ENCODE measurements around the gene CSF2RB. TPM values are rescaled to one million over a fixed set of nuclear protein-coding genes. Genes with fewer than 3 reads are reported as not detected.
A peak's percentile ranks its signal among the peaks of the same experiment; 100 is the strongest.

Gene CSF2RB
- total and polyA plus RNA-seq, 3 experiments from 2014 or later, result 0.09 to 0.20 (median 0.13) TPM

DNA sequence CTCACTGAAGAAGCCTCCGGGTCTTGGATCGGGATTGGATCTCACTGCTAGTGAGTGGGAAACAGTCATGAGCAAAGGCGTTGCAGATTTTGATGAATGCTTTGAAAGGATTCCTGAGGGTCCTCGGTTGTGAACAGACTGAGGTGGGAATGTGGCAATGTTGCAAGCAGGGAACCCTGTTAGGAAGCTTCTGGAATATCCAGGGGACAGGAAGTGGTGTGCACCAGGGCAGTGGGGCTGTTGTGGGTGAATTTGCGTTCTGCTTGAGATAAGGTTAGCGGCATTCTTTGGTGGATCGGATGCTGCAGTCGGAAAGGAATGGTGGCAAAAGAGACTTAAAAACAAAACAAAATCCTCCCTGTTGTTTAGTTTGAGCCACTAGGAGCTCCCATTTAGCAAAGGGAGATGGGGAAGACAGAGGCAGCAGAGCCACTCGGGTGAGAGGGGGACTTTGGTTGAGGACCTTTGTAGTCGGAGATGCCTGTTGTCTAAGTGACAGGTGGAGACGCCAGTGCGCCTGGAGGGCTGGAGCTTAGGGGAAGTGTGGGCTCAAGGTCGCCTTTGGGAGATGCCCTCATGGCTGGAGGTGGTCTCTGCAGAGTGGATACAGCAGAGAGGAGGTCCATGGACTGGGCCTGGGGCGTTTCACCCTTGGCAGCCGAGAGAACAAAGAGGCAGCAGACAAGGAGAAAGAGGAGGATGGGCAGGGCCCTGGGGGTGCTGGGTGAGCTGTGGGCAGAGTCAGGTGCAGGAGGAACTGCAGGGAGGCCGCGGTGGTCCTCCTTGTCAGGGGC, 37.6 kb downstream of the CSF2RB start:
- DNase-seq, result no peak
- H3K4me1 Mint-ChIP-seq, result no peaks in the 10 kb centered on the region
- H3K27ac Mint-ChIP-seq, result peak overlapping the region in 1 of 8 donors; percentile 95
- no peak overlapping the region for H3K4me3 Mint-ChIP-seq
- H3K36me3 Mint-ChIP-seq, result no peaks in the 10 kb centered on the region
- Histone ChIP-seq H3K9me3 (ENCODE audit: low read length) (no peaks in the 10 kb centered on the region), H3K27me3 (ENCODE audit: insufficient read depth, low read length, poor library complexity, severe bottlenecking) (no peaks in the 10 kb centered on the region), H3K4me3 (ENCODE audit: low read length) (no peak overlapping the region), H3K4me1 (ENCODE audit: insufficient read depth, low read length) (no peaks in the 10 kb centered on the region), H3K36me3 (ENCODE audit: insufficient read depth, low read length) (no peaks in the 10 kb centered on the region), H3K27ac (ENCODE audit: low read depth, low read length) (no peak overlapping the region)
- ChIA-PET CTCF (no interaction called here), POLR2A (no interaction called here)
- H3K9me3 Mint-ChIP-seq, result no peaks in the 10 kb centered on the region
- peaks cover 12 to 29% of the 10 kb centered on the region in 2 donors for H3K27me3 Mint-ChIP-seq

DNA sequence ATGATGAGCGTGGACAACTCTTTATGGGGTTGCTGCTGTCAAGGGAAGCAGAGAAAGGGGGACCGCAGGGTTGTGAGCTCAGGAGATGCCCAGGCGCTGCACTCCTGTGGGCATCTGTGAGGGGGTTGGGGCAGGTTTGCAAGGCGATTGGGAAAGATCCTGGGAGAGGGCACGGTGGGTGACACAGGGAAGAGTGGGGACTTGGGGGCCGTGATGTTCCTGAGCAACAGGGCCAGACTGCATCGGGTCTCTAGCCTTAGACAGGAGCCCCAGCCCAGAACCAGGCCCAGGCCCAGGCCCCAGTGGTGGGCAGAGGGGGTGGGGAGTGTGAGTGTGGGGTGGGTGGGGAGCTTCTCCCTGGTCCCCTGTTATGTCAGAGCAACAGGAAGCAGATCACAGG, 38.3 kb downstream of the CSF2RB start:
- Histone ChIP-seq H3K4me3 (ENCODE audit: low read length) (no peak overlapping the region), H3K36me3 (ENCODE audit: insufficient read depth, low read length) (no peaks in the 10 kb centered on the region), H3K9me3 (ENCODE audit: low read length) (no peaks in the 10 kb centered on the region), H3K27me3 (ENCODE audit: insufficient read depth, low read length, poor library complexity, severe bottlenecking) (no peaks in the 10 kb centered on the region), H3K4me1 (ENCODE audit: insufficient read depth, low read length) (no peaks in the 10 kb centered on the region), H3K27ac (ENCODE audit: low read depth, low read length) (no peak overlapping the region)
- ChIA-PET CTCF (no interaction called here), POLR2A (no interaction called here)
- Mint-ChIP-seq H3K36me3 (no peaks in the 10 kb centered on the region), H3K4me3 (no peak overlapping the region), H3K4me1 (no peaks in the 10 kb centered on the region), H3K27ac (peak overlapping the region in 2 of 8 donors; percentile 3 to 33), H3K27me3 (peaks cover 13 to 33% of the 10 kb centered on the region in 2 donors), H3K9me3 (peaks cover 0 to 3% (median 2%) of the 10 kb centered on the region in 5 donors)
- DNase-seq, result no peak

DNA sequence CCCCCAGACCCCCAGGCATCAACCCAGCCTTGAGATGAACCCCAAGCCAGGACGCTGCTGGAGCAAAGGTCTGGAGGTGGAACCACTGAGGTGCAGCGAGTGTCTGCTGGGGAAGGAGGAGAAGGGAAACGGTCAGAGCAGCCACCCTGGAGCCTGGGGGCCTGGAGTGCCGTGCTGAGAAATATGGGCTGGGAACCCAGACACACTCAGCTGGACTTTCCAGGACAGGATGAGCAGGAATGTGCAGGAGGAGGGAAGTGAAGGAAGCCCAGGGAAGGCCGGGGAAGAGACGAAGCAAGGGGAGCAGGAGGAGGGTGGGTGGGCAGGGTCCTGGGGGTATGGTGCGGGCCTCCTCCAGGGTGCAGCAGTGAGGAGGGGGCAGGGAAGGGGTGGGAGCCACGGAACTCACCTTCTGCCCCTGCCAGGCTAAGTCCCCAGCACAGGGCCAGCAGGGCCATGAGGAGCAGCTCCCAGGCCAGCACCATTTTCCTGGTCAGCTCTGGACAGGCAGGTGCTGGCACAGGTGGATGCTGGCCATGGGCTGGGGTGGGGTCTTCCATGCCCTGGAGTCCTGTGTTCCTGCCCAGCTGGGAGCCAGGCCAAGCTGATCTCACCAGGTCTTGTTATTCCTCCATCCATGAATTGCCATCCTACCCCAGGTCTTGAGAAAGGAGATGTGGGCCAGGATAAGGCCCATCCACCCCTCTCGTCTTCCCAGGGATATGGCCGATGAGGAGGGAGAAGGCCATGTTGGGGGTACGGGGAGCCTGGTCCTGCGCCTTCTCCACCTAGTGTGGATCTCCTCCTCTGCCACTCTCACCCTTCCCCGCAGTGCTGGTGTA, 40.0 kb downstream of the CSF2RB start:
- Mint-ChIP-seq H3K9me3 (peaks cover 0 to 5% (median 3%) of the 10 kb centered on the region in 5 donors), H3K4me3 (no peak overlapping the region), H3K4me1 (no peaks in the 10 kb centered on the region), H3K27me3 (peaks cover 13 to 39% of the 10 kb centered on the region in 2 donors), H3K36me3 (peaks cover 0 to 3% (median 0%) of the 10 kb centered on the region in 3 donors), H3K27ac (peak overlapping the region in 1 of 8 donors; percentile 63)
- no peak for DNase-seq
- Histone ChIP-seq H3K9me3 (ENCODE audit: low read length) (no peaks in the 10 kb centered on the region), H3K4me3 (ENCODE audit: low read length) (no peak overlapping the region), H3K27ac (ENCODE audit: low read depth, low read length) (no peak overlapping the region), H3K27me3 (ENCODE audit: insufficient read depth, low read length, poor library complexity, severe bottlenecking) (no peaks in the 10 kb centered on the region), H3K4me1 (ENCODE audit: insufficient read depth, low read length) (no peaks in the 10 kb centered on the region), H3K36me3 (ENCODE audit: insufficient read depth, low read length) (no peaks in the 10 kb centered on the region)
- ChIA-PET POLR2A (no interaction called here), CTCF (no interaction called here)

DNA sequence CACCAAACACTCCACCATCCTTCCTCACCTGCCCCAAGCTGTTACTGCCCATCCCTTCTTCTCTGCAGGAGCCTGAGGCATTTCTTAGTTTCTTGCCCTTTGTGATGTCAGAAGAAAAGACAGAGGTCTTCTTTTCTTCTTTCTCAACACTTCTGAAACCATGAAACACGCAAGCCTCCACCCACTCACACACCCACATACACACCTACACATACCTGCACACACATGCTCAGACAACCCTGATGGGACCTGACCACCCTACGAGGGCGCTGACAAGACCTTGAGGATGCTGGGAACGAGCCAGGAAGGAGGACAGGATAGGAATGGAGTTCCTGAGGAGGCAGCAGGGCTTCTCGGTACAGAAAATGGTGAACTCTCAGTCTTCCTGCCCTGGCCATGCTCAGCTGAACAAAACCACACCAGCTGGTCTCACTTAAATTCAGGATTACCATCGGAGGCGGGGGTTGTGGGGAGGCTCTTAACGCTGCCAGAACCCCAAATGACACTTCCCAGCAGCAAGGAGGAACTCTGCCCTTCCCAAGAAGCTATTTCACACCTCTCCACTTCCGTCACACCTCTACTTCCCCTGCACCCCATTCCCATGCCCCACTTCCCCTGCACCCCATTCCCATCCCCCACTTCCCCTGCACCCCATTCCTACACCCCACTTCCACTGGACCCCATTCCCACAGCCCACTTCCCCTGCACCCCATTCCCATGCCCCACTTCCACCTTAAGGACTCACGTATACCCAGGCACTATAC, 41.0 kb downstream of the CSF2RB start:
- POLR2A ChIA-PET, result no interaction called here

DNA sequence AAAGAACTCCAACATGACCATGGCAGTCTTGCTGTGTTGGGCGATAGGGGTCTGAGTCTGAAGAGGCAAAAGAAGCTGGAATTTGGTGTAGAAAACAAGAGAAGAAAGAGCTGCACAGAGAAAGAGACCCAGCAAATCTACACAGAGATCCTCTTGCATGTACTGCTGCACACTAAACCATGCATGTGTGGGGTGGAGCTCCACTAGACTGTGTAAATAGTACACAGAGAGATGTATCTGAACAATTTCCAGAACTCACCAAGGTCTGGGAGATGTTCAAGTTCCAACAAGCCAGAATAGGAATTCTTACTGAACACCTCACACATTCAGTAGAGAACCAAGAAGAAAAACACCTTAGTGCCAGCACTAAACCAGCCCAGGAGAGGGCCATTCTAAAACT, 42.3 kb downstream of the CSF2RB start:
- H3K27me3 ChIP-seq (ENCODE audit: insufficient read depth, low read length, poor library complexity, severe bottlenecking), result no peaks in the 10 kb centered on the region
- no peaks in the 10 kb centered on the region for H3K9me3 ChIP-seq (ENCODE audit: low read length)
- no peak overlapping the region for H3K27ac Mint-ChIP-seq
- H3K4me3 Mint-ChIP-seq, result no peak overlapping the region
- no peaks in the 10 kb centered on the region for H3K4me1 Mint-ChIP-seq
- H3K4me3 ChIP-seq (ENCODE audit: low read length), result no peak overlapping the region
- ChIA-PET CTCF (interaction anchor here (1.8 kb wide), 1 partner anchor 22 kb away, joined by 4 read pairs; no protein-coding TSS in a partner anchor), POLR2A (no interaction called here)
- DNase-seq, result no peak
- peaks cover 0 to 7% (median 3%) of the 10 kb centered on the region in 5 donors for H3K9me3 Mint-ChIP-seq
- H3K36me3 ChIP-seq (ENCODE audit: insufficient read depth, low read length), result no peaks in the 10 kb centered on the region
- H3K4me1 ChIP-seq (ENCODE audit: insufficient read depth, low read length), result no peaks in the 10 kb centered on the region
- no peak overlapping the region for H3K27ac ChIP-seq (ENCODE audit: low read depth, low read length)
- H3K36me3 Mint-ChIP-seq, result peaks cover 0 to 3% (median 0%) of the 10 kb centered on the region in 3 donors
- H3K27me3 Mint-ChIP-seq, result peaks cover 18 to 51% of the 10 kb centered on the region in 2 donors

More for the DNA sequence above, 41.0 kb downstream of the CSF2RB start:
- CTCF ChIA-PET, result no interaction called here
- no peak overlapping the region for H3K27ac Mint-ChIP-seq
- Histone ChIP-seq H3K36me3 (ENCODE audit: insufficient read depth, low read length) (no peaks in the 10 kb centered on the region), H3K27ac (ENCODE audit: low read depth, low read length) (no peak overlapping the region), H3K9me3 (ENCODE audit: low read length) (no peaks in the 10 kb centered on the region), H3K4me3 (ENCODE audit: low read length) (no peak overlapping the region), H3K4me1 (ENCODE audit: insufficient read depth, low read length) (no peaks in the 10 kb centered on the region), H3K27me3 (ENCODE audit: insufficient read depth, low read length, poor library complexity, severe bottlenecking) (no peaks in the 10 kb centered on the region)
- H3K9me3 Mint-ChIP-seq, result peaks cover 0 to 7% (median 3%) of the 10 kb centered on the region in 5 donors
- peaks cover 0 to 3% (median 0%) of the 10 kb centered on the region in 3 donors for H3K36me3 Mint-ChIP-seq
- no peak overlapping the region for H3K4me3 Mint-ChIP-seq
- H3K27me3 Mint-ChIP-seq, result peaks cover 15 to 42% of the 10 kb centered on the region in 2 donors
- DNase-seq, result no peak
- H3K4me1 Mint-ChIP-seq, result no peaks in the 10 kb centered on the region

DNA sequence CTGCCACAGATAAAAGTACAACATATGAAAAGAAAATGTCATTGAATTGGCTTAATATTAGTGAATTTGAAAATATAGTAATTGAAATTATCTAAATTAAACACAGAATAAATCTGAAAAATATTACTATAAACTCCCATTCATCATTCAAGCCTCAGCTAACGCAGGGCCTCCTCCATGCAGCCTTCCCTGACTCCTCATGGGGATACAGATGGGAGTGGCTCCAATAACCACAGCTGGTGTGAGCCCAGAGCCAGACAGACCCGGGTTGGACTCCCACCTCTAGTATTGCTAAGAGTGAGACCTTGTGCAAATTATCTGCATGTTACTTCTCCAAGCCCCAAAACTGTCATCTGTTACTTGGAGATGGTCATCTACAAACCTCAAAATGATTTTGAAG, 44.9 kb downstream of the CSF2RB start:
- Histone ChIP-seq H3K36me3 (ENCODE audit: insufficient read depth, low read length) (no peaks in the 10 kb centered on the region), H3K4me3 (ENCODE audit: low read length) (no peak overlapping the region), H3K9me3 (ENCODE audit: low read length) (no peaks in the 10 kb centered on the region), H3K4me1 (ENCODE audit: insufficient read depth, low read length) (no peaks in the 10 kb centered on the region), H3K27me3 (ENCODE audit: insufficient read depth, low read length, poor library complexity, severe bottlenecking) (no peaks in the 10 kb centered on the region), H3K27ac (ENCODE audit: low read depth, low read length) (no peak overlapping the region)
- Mint-ChIP-seq H3K27ac (no peak overlapping the region), H3K27me3 (peaks cover 24 to 55% of the 10 kb centered on the region in 2 donors), H3K4me3 (no peak overlapping the region), H3K9me3 (peaks cover 0 to 7% (median 3%) of the 10 kb centered on the region in 5 donors), H3K4me1 (no peaks in the 10 kb centered on the region), H3K36me3 (peaks cover 0 to 3% (median 0%) of the 10 kb centered on the region in 3 donors)
- ChIA-PET POLR2A (no interaction called here), CTCF (interaction anchor here (2.0 kb wide), 1 partner anchor 19 kb away, joined by 6 read pairs; no protein-coding TSS in a partner anchor)
- no peak for DNase-seq

DNA sequence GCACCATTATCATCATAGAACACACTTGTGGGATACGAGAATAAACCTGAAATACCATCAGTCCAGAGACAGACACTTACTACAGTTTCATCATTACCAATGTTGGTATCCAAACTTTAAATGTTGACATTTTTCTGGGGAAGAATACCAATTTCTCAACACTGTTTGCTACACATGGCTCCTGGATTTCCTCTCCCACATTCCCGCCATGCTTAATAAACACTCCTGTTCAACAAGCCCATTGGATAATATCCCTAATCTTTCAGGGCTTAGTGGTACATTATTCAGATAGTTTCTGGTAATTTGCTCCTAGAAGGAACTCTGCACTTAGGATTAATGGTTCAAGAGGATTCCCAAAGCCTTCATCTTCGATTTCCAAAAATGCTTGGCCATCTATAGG, 48.2 kb downstream of the CSF2RB start:
- DNase-seq, result no peak
- Mint-ChIP-seq H3K27me3 (peaks cover 19 to 42% of the 10 kb centered on the region in 2 donors), H3K9me3 (peaks cover 0 to 5% (median 2%) of the 10 kb centered on the region in 5 donors), H3K27ac (no peak overlapping the region), H3K36me3 (peaks cover 0 to 3% (median 0%) of the 10 kb centered on the region in 3 donors), H3K4me3 (no peak overlapping the region), H3K4me1 (no peaks in the 10 kb centered on the region)
- Histone ChIP-seq H3K4me1 (ENCODE audit: insufficient read depth, low read length) (no peaks in the 10 kb centered on the region), H3K4me3 (ENCODE audit: low read length) (no peak overlapping the region), H3K27me3 (ENCODE audit: insufficient read depth, low read length, poor library complexity, severe bottlenecking) (no peaks in the 10 kb centered on the region), H3K27ac (ENCODE audit: low read depth, low read length) (no peak overlapping the region), H3K36me3 (ENCODE audit: insufficient read depth, low read length) (no peaks in the 10 kb centered on the region), H3K9me3 (ENCODE audit: low read length) (no peaks in the 10 kb centered on the region)
- POLR2A ChIA-PET, result no interaction called here
- CTCF ChIA-PET, result no interaction called here

Data from CD8-positive, alpha-beta memory T cell (primary cell).